Renal cortical epithelial cell (primary cell): ENCODE measurements around the gene MTCL3.

Source experiments
- DNase-seq: peaks from one replicate; pipeline ENCODE4 v3.0.0-alpha.2; 2011; ENCODE audit warnings: low read depth

The MTCL3 gene

GRCh38 chr6:127468936-127469335, 50.2 kb downstream of the MTCL3 start:
- no peak for DNase-seq

GRCh38 chr6:127466416-127466815, 52.7 kb downstream of the MTCL3 start:
- no peak for DNase-seq

GRCh38 chr6:127464881-127465459, 54.2 kb downstream of the MTCL3 start:
- peak; percentile 64 for DNase-seq

- DNase-seq = no peak
Observed at GRCh38 chr6:127464161-127464880, 54.8 kb downstream of the MTCL3 start.

- no peak for DNase-seq
Observed at GRCh38 chr6:127463056-127463455, 56.1 kb downstream of the MTCL3 start.

- DNase-seq = no peak
Observed at GRCh38 chr6:127462376-127462775, 56.8 kb downstream of the MTCL3 start.

- no peak for DNase-seq
Observed at GRCh38 chr6:127460465-127460864, 58.7 kb downstream of the MTCL3 start.

- peak; percentile 58 for DNase-seq
Observed at GRCh38 chr6:127459231-127459641, 59.9 kb downstream of the MTCL3 start, which contains the start of gene KIAA0408. KIAA0408 (minus strand) TSS chr6:127459389; CDS start chr6:127453981, 5,408 bp downstream.

- DNase-seq = no peak
Observed at GRCh38 chr6:127458817-127459216, 60.3 kb downstream of the MTCL3 start.

- no peak for DNase-seq
Observed at GRCh38 chr6:127458222-127458621, 60.9 kb downstream of the MTCL3 start.

GRCh38 chr6:127457456-127458064, 61.6 kb downstream of the MTCL3 start:
- peak; percentile 89 for DNase-seq

- no peak for DNase-seq
Observed at GRCh38 chr6:127456465-127456864, 62.7 kb downstream of the MTCL3 start.

- no peak for DNase-seq
Observed at GRCh38 chr6:127453845-127454619, 65.1 kb downstream of the MTCL3 start.

- DNase-seq = no peak
Observed at GRCh38 chr6:127452803-127453202, 66.3 kb downstream of the MTCL3 start.

GRCh38 chr6:127451388-127451787, 67.7 kb downstream of the MTCL3 start:
- DNase-seq = no peak

- DNase-seq = no peak
Observed at GRCh38 chr6:127447780-127448179, 71.4 kb downstream of the MTCL3 start.

GRCh38 chr6:127446356-127446755, 72.8 kb downstream of the MTCL3 start:
- no peak for DNase-seq

- no peak for DNase-seq
Observed at GRCh38 chr6:127441881-127442280, 77.3 kb downstream of the MTCL3 start.

- DNase-seq = no peak
Observed at GRCh38 chr6:127439718-127440117, 79.4 kb downstream of the MTCL3 start.

- DNase-seq = no peak
Observed at GRCh38 chr6:127436578-127437110, 82.5 kb downstream of the MTCL3 start.

GRCh38 chr6:127435626-127436220, 83.4 kb downstream of the MTCL3 start:
- no peak for DNase-seq

GRCh38 chr6:127434651-127435050, 84.5 kb downstream of the MTCL3 start:
- DNase-seq = no peak
